ENCODE measurements around the gene RGS9.
"Not testable (repeated sequence)": the region's sequence is repeated elsewhere in the genome, so short reads cannot be mapped to it uniquely, and the experiment has no call there.

The RGS9 gene

GRCh38 chr17:65185062-65185461 lies 47.9 kb downstream of the RGS9 start:
- no peak for DNase-seq

DNA sequence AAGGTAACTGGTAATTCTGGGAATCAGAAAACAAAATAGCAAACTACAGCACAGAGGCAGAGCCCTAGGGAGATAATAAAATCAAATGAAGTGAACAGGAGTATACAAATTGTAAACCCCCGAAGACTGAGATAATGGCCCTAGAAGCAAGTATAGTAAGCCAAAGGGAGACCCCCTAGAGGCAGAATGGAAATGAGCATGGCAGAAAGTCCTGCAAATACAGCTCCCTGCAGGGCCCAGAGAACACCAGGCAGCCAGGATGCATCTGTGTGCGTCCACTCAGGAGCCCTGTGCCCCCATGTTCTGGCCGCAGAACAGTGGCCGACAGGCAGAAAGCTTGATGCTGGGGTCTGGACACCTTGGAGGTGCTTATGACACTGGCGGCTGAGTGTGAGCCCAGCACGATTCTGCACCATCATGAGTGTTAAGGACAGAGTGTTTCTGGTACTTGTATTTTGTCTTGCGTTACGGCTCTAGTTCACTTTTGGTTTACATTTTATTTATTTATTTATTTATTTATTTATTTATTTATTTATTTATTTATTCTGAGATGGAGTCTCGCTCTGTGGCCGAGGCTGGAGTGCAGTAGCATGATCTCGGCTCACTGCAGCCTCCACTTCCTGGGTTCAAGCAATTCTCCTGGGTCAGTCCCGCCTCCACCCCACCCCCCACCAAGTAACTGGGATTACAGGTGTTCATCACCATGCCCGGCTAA lies 48.7 kb downstream of the RGS9 start:
- no peak for DNase-seq

- DNase-seq, result no peak
Observed at GRCh38 chr17:65190467-65191097, 53.4 kb downstream of the RGS9 start.

DNA sequence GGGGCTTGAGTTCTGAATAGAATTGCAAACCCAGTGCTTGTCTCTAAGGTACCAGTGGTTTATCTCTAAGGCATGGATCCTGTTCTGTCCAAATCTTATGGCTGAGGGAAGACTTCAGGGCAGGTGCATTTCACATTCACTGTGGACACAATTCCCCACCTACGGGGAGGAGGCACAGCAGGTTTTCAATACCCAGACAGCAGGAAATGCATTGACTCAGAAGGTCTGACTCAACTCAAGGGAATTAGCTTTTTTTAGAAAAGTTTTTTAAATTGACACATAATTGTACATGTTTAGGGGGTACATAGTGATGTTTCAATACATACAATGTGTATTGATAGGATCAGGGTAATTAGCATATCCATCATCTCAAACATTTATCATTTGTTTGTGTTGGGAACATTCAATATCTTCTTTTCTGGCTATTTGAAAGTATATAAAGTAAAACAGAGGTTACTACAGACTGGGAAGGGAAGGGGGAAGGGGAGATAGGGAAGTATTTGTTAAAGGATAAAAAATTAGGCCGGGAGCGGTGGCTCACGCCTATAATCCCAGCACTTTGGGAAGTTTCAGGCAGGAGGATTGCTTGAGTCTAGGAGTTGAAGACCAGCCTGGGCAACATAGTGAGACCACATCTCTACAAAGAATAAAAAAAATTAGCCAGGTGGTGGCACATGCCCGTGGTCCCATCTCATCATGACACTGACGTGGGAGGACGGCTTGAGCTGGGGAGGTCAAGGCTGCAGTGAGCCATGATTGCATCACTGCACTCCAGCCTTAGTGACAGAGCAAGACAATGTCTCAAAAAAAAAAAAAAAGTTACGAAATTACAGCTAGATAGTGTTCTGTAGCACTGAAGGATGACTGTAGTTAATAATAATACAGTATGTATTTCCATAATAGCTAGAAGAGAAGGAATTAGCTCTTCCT lies 54.9 kb downstream of the RGS9 start:
- no peak for DNase-seq

GRCh38 chr17:65193305-65193704 lies 56.1 kb downstream of the RGS9 start:
- DNase-seq, result no peak

GRCh38 chr17:65193716-65194293 lies 56.6 kb downstream of the RGS9 start:
- no peak for DNase-seq

DNA sequence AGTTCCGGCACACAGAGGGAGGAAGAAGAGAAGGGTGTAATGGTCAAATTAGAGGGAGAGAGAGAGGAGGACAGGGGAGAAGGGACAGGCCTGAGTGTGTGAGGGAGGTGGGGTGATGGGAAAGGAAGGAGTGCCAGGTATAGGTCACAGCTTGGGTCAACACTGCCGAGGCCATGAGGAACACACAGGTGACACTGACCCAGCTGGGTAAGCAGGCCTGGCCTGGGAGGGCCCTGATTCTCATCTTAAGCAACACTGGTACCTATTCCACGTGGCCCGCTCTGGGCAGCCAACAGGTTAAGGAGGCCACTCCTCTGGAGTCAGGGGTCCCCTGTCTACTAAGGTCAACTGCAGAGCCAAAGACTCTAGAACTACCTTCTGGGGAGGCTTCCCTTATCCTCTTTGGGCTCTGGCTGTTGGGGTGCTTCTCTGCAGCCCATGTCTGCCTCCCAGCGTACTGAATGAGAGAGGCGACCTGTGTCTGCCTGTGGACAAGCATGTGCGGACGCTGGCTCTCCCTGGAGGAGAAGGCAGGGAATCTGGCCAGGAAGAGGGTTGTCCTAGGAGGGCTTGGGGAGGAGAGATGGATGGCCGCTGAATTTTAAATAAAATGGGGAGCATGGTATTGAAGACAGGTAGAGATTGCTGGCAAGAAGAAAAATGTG lies 57.6 kb downstream of the RGS9 start:
- DNase-seq, result no peak

- no peak for DNase-seq
Observed at GRCh38 chr17:65195716-65196115, 58.5 kb downstream of the RGS9 start.

DNA sequence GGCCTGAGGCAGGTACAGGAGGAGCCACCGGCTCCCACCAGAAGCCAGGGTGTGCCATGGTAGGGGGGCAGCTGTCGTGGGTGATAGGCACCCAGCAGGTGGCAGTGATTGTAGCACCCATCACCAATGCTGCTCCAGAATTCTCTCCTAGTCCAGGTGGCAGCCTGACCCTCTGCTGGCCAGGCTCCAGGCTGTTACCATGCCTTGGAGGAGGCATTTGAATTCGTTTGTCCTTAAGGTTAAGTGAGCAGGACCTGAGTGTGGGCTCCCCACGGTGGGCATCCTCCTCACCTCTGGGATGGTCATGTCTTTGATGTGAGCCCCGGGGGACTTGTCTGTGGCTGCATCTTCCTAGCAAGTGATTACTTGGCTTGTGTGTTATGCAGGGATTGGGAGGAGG lies 59.4 kb downstream of the RGS9 start:
- no peak for DNase-seq

DNA sequence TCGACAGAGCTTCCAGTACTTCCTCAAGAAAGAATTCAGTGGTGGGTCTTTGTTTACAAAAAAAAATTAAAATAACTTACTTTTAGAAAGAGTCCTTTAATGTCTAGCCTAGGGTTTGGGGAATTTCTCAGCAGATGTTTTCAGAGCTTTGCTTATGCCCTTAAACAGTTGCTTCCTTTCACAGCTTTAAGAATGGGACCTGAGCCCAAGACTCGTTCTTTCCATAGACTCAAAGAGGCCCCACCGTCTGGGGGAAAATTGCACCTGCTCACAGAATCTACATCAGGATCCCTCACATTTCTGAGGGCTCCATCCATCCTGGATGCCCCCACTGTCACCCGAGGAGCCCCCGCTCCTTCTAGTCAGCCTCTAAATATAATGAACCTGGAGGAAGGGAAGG lies 60.0 kb downstream of the RGS9 start:
- no peak for DNase-seq

- DNase-seq, result peak in 1 of 2 donors; percentile 72
Observed at GRCh38 chr17:65198653-65199382, 61.6 kb downstream of the RGS9 start.

GRCh38 chr17:65201331-65201730 lies 64.2 kb downstream of the RGS9 start:
- DNase-seq, result no peak

- DNase-seq, result peak in 1 of 2 donors; percentile 18
Observed at GRCh38 chr17:65202844-65203571, 65.8 kb downstream of the RGS9 start.

DNA sequence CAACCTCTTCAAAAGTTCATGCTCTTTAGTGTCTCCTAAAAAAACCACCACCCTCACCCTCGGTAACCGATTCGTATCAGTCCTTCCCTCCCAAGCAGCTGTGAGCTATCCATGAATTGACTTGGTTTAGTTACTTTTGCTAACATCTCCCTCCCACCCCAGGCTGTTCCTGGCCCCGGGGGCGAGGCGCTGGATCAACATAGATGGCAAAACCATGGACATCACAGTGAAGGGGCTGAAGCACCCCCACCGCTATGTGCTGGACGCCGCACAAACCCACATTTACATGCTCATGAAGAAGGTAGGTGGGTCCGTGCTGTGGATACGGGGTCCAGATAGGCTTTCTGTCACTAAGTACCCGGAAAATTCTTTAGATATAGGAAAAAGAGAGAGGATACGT lies 66.8 kb downstream of the RGS9 start:
- no peak for DNase-seq

- no peak for DNase-seq
Observed at GRCh38 chr17:65205655-65206054, 68.5 kb downstream of the RGS9 start.

DNA sequence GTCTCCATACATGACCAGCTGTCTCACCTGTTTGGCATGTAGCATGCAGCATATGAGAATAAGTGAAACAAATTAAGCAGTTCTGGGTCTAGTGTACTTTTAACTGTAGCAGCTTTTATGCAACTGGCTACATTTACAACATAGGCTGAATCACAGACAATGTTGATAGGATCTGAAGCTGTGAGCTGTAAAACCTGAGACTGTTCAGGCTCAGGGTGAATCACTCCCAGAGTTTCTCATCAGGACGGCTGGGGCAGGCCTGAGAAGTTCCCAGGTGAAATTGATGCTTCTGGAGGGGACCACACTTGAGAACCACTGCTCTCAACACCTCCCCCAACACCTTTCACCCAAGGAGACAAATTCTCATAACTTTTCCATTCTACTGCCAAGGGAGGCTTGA lies 70.3 kb downstream of the RGS9 start:
- DNase-seq, result not testable (repeated sequence)

DNA sequence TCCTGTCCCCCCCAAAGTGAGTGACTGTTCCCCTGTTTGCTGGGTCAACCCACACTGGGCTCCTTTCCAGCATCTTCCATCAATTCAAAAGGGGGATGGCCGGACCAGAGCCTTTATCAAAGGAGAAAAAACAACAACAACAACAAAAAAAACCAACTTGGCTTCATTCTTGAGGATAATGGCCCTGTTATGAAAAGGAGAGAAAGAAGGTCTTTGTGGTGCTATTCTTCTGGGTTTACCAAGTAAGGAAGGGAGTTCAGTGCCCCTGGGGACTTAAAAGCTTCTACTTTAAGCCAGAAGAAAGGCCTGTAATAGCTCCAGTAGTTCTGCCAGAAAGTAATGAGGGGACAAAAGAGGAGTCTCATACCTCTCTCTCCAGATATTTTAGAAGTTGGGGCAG lies 71.5 kb downstream of the RGS9 start:
- no peak for DNase-seq

GRCh38 chr17:65218261-65218660 lies 81.1 kb downstream of the RGS9 start:
- no peak for DNase-seq

DNA sequence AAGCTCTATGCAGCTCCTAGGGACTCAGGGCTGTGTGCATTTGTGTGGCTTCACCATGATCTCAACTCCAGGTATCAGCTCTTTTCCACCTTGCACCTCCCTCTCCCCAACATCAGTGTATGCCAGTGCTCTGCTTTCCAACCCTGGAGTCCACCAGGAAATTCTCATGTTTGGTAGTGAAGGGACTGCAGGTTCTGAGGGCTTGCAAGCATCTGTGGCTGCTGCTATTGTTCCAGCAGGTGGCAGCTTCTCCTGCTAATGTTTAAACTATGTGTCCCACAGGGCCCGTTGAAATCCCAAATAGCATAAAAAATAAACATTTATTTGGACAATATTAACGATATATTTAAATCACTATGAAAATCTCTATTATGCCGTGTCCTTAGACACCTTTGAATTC lies 82.0 kb downstream of the RGS9 start:
- no peak for DNase-seq

DNA sequence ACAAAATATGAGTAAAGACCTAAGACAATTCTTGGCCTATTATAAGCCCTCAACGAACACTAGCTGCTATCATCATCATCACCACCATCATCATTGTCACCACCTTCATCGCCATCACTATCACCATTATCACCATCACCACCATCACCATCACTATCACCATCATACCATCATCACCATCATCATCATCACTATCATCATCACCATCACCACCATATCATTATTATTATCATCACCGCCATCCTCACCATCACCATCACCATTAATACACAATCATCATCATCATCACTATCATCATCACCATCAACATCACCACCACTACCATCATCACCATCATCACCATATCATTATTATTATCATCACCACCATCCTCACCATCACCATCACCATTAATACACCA lies 82.5 kb downstream of the RGS9 start:
- no peak for DNase-seq

GRCh38 chr17:65220732-65221131 lies 83.6 kb downstream of the RGS9 start:
- no peak for DNase-seq
